Endometrium (tissue), 2 donors: Measurements from ENCODE around the gene RPLP2.

ENCODE experiments used
- FAIRE-seq: peaks from 2 replicates; lab custom pipeline; 2012; peaks lifted over from hg19 to GRCh38; lab: Jason Lieb, UNC
- donor health status: control.
- donor health status: control.

Gene RPLP2

DNA sequence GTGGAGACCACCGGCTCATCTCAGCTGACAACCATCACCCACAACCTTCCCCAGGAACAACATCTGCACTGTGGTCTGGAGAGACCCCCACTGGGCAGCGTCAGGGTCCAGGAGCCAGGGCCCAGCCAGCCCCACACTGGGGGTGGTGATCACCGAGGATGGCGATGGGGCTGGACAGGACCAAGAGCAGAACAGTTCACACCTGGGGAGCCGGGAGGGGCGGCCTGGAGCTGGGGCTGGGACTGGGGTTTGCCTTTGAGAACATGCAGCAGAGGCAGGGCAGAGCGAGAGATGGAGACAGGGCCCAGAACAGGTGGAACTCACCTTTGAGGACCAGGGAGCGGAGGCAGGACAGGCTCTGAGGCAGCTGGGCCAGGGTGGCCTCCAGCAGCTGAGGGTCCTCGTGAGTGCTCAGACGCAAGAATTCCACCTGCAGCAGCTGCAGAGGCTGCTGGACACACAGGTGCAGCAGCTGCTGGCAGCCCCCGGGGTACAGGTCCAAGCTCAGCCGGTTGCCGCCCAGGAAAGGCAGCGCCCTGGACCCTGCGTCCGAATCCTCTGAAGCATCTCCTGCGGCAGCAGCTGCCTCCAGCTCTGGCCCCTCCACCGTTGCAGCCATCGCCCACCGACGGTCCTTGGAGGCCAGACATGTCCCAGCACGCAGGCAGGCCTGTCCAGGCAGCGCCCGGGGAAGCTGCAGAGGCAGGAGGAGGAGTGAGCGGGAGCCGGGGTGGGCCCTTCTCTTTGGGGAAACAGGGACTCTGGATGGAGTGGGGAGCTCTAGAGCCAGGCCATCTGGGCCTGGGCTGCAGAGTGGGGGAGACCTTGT, 5.8 kb upstream of the RPLP2 start:
- FAIRE-seq, result no peak

GRCh38 chr11:804599-804964, 5.2 kb upstream of the RPLP2 start:
- FAIRE-seq, result no peak

GRCh38 chr11:808427-809286, 1.1 kb upstream of the RPLP2 start:
- no peak for FAIRE-seq

DNA sequence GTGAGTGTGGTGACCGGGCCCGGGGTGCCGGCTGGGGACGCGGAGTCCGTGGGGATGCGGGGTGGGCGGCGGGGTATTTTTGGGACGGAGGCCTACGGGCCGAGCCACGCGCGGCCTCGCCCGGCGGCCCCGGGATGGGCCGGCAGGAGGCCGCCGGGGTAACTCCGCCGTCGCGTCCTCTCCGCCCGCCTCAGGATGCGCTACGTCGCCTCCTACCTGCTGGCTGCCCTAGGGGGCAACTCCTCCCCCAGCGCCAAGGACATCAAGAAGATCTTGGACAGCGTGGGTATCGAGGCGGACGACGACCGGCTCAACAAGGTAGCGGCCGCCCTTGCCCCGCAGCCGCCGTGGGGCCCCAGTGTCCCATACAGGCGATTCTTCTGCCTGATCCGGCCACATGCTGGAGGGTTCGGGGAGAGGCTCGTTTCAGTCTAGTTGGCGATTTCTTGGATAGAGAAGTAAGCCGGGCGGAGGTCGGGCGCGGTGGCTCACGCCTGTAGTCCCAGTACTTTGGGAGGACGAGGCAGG, 337 bp downstream of the RPLP2 start:
- no peak for FAIRE-seq

DNA sequence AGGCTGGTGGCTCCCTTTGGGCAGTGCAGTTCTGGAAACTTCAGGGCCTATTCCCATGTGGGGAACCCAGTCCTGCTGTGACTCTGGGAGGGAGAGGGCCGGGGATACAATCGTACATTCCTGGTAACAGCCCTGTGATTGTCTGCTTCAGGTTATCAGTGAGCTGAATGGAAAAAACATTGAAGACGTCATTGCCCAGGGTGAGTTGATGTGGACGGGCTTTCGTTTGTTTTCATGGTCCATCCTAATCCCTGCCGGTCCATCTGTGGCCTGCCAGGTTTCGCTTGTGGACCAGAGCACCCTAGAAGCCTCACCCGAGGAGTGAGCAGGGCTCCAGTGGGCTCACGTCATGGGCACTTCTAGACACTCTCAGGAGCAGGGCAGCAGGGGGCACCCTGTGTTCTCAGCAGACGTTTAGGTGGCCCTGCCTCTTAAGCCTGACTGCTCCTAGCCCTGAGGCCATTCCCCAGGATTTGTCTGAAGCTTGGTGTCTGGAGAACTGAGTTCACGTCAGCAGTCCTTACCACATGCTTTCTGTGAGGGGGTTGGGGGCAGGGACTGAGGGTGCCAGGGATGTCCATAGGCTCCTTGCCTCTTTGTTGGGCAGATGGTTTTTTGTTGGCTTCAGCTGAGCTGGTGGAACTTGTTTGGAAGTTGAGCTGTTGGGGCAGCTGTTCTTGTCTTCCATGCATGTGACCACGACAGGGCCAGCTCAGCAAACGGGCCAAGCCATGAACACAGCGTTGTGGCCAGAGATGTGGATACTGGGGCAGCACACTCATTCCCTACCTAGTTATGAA, 1.9 kb downstream of the RPLP2 start:
- no peak for FAIRE-seq

DNA sequence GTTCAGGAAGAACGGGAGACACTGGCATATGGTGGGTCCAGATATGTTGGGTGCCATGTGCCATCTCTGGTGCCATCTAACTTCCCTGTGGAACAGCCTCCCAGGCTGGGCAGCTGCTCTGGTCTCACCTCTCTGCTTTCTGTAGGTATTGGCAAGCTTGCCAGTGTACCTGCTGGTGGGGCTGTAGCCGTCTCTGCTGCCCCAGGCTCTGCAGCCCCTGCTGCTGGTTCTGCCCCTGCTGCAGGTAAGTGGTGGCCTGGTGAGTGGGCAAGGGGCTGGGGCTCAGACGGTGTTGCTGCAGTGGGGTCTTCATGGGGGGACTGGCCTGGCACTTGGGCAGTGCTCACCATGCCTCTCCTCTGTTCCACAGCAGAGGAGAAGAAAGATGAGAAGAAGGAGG, 2.6 kb downstream of the RPLP2 start:
- no peak for FAIRE-seq

DNA sequence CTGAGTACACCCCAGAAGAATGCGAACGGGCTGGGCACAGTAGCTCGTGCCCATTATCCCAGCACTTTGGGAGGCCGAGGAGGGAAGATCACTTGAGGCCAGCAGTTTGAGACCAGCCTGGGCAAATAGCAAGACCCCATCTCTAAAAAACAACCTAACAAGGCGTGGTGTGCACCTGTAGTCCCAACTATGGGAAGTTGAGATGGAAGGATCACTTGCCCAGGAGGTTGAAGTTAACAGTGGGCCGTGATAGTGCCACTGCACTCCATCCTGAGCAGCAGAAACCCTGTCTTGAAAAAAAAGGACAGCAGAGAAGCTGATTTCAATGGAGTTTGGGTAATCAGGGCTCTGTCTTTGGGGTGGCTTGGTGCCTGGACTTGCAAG, 3.3 kb downstream of the RPLP2 start:
- no peak for FAIRE-seq

- FAIRE-seq, result no peak
Measured at GRCh38 chr11:813456-814096, 3.8 kb downstream of the RPLP2 start.

DNA sequence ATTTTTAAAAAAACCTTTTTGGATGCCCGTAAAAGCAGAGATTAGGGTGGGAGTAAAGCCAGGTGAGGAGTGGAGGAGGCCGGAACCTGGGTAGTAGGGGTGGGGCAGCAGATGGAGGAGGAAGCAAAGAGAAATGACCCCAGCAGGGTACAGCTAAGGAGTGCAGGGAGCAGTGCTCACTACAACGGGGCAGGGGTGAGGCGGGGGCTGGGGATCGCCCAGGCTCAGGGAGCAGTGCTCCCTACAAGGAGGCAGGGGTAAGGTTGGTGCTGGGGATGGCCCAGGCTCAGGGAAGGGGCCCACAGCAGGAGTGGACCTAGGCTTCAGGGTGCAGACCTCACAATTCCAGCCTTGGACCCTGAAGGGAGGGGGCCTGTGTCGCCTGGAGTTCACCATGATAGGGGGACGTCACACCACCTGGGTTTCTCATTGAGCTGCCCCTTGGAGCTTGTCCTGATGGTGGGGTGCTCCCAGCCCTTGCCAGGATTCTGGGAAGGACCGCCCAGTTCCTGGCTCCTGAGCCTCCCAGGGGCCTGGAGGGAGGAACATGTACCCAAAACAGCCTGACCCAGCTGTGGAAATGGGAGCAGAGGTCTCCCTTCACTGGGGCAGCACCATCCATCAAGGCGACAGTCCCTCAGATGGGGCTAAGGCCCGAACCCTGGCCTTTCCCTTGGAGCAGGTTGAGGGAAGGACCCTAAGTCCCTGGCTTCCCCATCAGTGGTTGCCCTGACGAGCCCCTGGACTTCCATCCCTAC, 6.1 kb downstream of the RPLP2 start:
- no peak for FAIRE-seq

GRCh38 chr11:816433-816779, 6.6 kb downstream of the RPLP2 start:
- no peak for FAIRE-seq

- no peak for FAIRE-seq
Measured at GRCh38 chr11:818396-819128, 8.8 kb downstream of the RPLP2 start, which contains the start of gene PNPLA2. Gene PNPLA2, plus strand, starts transcription at chr11:818914. Its CDS starts 805 bp downstream, at chr11:819719.

DNA sequence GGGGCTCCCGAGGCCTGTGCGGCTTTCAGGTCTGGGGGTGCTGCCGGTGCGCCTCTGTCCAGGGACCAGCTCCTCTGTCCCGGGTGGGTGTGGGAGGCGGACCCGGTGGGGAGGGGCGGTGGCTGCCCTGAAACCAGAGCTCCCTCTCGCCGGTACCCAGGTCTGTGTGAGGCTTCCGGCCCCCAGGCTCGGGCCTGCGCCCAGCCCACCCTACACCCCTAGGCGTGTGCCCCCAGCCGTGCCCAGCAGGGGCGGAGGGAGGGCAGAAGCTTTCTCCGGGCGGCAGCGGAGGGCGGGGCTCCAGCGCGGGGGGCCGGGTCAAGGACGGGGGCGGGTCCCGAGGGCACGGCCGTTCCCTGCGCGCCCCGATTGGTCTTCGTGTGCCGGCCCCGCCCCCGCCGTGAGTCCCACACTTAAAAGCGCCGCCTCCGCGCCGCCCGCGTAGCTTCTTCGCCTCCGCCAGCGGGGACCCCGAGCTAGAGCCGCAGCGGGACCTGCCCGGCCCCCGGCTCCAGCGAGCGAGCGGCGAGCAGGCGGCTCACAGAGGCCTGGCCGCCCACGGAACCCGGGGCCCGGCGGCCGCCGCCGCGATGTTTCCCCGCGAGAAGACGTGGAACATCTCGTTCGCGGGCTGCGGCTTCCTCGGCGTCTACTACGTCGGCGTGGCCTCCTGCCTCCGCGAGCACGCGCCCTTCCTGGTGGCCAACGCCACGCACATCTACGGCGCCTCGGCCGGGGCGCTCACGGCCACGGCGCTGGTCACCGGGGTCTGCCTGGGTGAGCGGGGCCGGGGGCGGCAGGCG, 9.6 kb downstream of the RPLP2 start:
- no peak for FAIRE-seq

DNA sequence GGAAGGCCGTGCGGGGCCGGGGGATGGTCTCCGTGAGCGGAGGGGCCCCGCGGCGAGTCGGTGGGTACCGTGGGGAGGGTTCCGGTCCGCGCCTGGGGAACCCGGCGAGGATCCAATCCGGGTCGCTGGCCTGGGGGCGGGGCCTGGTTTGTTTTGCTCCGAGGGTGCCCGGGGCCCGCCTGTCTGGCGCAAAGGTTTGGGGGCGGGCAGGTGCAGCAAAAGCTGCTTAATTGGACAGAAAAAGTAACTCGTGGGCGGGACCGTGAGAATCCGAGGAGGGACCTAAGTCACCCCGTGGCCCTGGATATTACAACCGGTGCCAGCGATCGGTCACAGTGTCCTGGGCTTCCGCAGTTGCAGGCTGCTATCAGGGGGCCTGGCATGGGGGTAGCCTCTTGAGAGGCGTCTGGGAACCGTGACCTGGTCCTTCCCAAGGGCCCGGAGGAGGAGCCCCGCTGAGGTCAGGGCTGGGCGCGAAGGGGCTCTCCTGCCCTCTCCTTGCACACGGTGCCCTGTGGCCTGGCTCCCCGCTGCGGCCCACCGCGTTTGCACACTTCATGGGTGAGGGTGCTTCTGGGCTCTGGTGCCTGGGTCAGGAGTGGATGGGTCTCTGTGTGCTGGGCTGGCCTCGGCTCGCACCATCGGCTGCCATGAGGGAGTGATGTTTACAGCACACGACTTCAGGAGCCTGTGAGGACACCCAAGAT, 10.3 kb downstream of the RPLP2 start:
- no peak for FAIRE-seq

DNA sequence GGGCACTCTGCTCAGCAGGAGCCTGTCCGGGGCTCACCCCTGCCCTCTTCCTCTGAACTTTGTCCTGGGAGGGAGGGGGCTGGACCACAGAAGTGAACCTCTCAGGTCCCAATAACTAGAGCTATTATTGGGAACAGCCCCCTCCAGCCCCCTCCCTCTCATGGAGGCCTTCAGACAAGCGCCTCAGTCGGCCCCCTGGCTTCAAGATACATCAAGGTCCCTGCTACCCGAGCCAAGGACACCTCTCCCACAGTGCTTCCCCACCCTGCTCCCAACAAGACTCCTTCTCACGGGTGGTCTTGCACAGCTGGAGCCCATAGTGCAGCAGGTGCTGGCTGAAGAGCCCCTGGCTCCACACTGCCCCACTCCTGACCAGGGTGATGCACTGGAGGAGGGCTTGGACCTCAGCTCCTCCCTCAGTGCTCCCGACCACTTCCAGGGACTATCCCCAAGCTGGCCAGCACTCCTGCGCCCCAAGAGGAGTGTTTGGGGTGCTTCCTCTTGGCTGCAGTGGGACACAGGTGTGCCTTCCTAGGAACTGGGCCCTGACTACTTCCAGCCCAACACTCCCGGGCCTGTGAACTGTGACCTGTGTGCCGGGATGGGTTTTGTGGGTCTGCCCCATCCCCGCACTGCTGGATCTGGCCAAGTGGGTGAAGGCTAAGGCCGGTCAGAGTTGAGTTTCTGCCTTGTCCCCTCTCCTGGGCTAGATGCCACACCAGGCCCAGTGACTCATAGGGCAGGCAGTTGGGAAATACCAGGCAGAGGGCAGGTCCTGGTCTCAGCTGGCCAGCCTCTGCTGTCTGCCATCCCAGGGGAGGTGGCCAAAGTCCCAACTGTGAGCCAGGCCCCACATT, 11.1 kb downstream of the RPLP2 start:
- FAIRE-seq, result no peak

DNA sequence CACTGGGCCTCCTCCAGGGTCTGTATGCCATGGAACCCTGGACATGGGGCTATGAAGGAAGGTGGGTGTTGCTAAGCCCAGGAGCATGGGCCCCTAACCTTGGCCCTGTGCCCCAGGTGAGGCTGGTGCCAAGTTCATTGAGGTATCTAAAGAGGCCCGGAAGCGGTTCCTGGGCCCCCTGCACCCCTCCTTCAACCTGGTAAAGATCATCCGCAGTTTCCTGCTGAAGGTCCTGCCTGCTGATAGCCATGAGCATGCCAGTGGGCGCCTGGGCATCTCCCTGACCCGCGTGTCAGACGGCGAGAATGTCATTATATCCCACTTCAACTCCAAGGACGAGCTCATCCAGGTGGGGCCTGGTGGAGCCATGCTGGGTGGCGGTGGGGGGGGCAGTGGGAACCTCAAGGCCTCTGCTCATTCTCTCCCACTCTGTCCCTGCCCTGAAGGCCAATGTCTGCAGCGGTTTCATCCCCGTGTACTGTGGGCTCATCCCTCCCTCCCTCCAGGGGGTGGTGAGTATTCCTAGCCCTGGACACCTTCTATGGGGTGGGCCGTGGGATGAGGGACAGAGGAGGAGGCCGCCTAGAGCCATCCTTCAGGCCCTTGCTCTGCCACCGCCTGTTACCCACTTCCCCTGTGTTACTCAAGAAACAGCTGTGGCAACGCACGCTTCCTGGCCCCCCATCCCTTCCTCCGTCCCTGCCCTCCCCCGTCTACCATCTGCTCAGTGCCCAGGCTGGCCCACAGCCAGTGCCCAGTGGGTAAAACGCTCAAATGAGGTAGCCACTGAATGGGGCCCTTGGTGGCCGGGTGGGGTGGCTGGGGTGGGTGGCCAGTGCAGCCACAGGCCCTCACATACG, 12.0 kb downstream of the RPLP2 start:
- FAIRE-seq, result no peak

DNA sequence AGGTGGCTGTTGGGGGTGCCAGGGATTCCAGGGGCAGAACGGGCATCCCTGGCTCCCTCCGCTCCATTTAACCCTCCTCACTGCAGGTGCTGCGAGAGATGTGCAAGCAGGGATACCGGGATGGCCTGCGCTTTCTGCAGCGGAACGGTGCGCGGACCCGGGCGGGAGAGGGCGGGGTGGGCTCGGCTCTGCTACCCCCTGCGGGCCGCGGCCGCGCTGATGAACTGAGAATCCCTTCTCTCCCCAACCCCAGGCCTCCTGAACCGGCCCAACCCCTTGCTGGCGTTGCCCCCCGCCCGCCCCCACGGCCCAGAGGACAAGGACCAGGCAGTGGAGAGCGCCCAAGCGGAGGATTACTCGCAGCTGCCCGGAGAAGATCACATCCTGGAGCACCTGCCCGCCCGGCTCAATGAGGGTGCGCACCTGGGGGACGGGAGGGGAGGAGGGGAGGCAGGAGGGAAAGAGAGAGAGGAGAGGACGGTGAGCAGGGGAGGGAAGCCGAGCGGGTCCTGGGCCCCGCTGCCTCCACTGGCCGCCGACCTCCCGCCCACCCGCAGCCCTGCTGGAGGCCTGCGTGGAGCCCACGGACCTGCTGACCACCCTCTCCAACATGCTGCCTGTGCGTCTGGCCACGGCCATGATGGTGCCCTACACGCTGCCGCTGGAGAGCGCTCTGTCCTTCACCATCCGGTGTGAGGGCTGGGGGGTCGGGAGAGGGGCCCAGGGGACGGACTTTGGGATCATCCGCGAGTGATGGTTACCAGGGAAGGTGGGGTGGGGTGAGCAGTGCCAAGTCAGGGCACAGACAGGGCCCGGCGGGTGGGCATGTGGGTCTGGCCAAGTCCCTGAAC, 13.9 kb downstream of the RPLP2 start:
- no peak for FAIRE-seq
